AG10803 (cell line): ENCODE measurements around the gene CARMIL3.
"Not testable (repeated sequence)": the region's sequence is repeated elsewhere in the genome, so short reads cannot be mapped to it uniquely, and the experiment has no call there.

Source experiments
- DNase-seq: peaks from one replicate; pipeline ENCODE4 v3.0.0; 2010; ENCODE audit warnings: low read depth
- H3K4me3 ChIP-seq: 2 replicates; pipeline ENCODE4 v1.5.1; 2011; ENCODE audit warnings: mild to moderate bottlenecking, low read length, control low read depth
- TF ChIP-seq, protein P1 (sequence below): conservative IDR thresholded peaks from 2 replicates; pipeline ENCODE4 v1.5.1; 2011; ENCODE audit warnings: mild to moderate bottlenecking, low read length, control low read depth, inconsistent platforms

The CARMIL3 gene, protein sequence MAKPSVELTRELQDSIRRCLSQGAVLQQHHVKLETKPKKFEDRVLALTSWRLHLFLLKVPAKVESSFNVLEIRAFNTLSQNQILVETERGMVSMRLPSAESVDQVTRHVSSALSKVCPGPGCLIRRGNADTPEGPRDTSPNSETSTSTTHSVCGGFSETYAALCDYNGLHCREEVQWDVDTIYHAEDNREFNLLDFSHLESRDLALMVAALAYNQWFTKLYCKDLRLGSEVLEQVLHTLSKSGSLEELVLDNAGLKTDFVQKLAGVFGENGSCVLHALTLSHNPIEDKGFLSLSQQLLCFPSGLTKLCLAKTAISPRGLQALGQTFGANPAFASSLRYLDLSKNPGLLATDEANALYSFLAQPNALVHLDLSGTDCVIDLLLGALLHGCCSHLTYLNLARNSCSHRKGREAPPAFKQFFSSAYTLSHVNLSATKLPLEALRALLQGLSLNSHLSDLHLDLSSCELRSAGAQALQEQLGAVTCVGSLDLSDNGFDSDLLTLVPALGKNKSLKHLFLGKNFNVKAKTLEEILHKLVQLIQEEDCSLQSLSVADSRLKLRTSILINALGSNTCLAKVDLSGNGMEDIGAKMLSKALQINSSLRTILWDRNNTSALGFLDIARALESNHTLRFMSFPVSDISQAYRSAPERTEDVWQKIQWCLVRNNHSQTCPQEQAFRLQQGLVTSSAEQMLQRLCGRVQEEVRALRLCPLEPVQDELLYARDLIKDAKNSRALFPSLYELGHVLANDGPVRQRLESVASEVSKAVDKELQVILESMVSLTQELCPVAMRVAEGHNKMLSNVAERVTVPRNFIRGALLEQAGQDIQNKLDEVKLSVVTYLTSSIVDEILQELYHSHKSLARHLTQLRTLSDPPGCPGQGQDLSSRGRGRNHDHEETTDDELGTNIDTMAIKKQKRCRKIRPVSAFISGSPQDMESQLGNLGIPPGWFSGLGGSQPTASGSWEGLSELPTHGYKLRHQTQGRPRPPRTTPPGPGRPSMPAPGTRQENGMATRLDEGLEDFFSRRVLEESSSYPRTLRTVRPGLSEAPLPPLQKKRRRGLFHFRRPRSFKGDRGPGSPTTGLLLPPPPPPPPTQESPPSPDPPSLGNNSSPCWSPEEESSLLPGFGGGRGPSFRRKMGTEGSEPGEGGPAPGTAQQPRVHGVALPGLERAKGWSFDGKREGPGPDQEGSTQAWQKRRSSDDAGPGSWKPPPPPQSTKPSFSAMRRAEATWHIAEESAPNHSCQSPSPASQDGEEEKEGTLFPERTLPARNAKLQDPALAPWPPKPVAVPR (N-terminal part only)

DNA sequence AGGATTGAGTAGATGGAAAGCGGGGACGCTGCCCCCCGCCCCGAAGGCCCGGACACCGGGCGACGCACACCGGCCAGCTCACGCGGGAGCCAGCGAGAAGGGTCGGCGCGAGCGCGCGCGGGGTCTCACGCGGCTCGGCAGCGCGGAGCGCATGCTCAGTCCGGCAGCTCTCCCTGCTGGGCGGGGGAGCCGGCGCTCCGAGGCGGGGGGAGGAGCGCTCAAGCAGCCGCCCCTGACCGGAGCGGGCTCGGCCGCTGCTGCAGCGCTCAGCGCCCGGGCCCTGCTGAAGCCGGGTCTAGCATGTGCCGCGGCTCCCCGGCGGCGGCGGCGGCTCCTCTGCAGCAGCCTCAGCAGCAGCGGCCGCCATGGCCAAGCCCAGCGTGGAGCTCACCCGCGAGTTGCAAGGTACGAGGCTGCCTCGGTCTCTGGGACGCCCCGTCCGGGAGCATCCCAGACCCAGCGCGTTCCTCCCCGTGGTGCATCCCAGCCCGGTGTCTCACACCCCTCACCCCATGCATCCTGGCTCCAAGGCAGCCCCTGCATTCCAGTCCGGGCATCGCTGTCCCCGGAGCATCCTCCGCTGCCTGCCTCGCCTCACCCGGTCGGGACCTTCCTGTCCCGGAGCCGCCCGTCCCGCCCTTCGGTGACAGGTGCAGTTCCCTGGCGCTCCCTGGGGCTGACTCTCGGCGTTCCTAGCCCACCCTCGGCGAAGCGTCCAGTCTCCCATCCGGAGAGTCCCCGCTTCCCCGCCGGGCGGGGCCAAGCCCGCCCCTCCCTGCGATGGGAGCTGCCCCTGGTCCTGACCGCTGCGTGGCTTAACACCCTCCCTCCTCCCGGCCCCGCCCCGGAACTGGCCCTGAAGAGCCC is at the start of gene CARMIL3:
Gene CARMIL3, plus strand, starts transcription at position 221 of the 867 bp plus-strand sequence. Its CDS starts 145 bp downstream, at position 366.
- DNase-seq = peak; percentile 32
- TF ChIP-seq, protein P1, sequence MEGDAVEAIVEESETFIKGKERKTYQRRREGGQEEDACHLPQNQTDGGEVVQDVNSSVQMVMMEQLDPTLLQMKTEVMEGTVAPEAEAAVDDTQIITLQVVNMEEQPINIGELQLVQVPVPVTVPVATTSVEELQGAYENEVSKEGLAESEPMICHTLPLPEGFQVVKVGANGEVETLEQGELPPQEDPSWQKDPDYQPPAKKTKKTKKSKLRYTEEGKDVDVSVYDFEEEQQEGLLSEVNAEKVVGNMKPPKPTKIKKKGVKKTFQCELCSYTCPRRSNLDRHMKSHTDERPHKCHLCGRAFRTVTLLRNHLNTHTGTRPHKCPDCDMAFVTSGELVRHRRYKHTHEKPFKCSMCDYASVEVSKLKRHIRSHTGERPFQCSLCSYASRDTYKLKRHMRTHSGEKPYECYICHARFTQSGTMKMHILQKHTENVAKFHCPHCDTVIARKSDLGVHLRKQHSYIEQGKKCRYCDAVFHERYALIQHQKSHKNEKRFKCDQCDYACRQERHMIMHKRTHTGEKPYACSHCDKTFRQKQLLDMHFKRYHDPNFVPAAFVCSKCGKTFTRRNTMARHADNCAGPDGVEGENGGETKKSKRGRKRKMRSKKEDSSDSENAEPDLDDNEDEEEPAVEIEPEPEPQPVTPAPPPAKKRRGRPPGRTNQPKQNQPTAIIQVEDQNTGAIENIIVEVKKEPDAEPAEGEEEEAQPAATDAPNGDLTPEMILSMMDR = no peak
- peak within 1 kb of the TSS; percentile 56 for H3K4me3 ChIP-seq

DNA sequence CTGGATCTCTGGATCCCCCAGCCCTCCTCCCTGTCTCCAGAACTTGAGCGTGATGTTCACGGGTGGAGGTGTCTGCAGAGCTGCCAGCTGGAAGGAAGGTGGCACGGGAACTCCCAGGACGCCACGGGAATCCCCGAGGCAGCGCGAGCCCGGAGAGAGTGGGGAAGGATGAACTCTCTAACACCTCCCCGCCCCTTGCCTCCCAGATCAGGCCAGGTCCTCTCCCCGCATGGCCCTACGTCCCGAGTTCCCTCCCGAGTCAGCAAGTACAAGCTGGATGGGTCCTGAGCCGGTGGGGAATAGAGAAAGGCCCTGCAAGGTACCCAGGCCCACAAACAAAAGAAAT is 45.4 kb upstream of the CARMIL3 start:
- H3K4me3 ChIP-seq = peak overlapping the region; percentile 47
- not testable (repeated sequence) for DNase-seq

DNA sequence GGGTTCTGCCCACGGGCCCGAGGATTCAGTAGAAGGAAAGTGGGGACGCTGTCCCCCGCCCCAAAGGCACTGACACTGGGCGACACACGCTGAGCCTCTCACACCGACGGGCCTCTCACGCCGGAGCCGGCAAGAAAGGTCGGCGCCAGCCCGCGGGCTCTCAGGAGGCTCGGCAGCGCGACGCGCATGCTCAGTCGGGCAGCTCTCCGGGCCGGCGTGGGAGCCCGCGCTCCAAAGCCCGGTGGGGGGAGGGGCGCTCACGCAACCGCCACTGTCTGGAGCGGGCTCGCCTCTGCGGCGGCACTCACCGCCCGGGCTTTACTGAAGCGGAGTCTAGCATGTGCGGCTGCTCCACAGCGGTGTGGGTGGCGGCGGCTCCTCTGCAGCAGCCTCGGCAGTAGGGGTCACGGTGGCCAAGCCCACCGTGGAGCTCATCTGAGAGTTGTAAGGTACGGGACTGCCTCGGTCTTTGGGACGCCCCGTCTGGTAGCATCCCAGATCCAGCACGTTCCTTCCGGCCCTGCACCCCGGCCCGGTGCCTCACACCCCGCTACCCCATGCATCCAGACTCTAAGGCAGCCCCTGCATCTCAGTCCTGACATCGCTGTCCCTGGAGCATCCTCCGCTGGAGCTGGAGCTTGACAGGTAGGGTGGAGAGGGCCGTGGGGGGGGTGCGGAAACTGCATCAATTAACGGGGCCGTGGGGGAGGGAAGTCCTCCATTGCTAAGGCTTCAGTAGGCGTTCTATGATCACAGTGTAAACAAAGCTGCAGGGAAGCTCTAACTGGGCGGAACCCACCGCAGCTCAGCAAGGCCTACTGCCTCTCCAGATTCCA is 44.8 kb upstream of the CARMIL3 start:
- peak overlapping the region; percentile 49 for H3K4me3 ChIP-seq
- DNase-seq = peak; percentile 13

DNA sequence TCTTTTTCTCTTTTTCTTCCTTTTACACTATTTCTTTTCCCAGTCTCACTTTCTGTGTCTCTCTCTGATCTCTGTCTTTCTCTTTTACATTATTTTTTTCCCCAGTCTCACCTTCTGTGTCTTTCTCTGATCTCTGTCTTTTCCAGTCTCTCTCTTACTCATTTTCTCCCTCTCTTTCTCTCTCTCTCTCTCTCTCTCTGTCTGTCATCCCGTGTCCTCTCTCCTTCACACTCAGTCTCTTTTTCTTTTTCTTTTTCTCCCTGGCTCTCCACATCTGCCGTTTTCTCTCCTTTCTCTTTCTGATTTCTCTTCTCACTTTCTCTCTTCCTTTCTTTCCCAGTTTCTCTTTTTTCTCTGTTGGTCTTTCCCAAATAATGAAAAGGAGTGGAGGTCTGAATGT is 40.8 kb upstream of the CARMIL3 start:
- TF ChIP-seq, protein P1 = no peak
- no peak for DNase-seq
- H3K4me3 ChIP-seq = no peak overlapping the region

DNA sequence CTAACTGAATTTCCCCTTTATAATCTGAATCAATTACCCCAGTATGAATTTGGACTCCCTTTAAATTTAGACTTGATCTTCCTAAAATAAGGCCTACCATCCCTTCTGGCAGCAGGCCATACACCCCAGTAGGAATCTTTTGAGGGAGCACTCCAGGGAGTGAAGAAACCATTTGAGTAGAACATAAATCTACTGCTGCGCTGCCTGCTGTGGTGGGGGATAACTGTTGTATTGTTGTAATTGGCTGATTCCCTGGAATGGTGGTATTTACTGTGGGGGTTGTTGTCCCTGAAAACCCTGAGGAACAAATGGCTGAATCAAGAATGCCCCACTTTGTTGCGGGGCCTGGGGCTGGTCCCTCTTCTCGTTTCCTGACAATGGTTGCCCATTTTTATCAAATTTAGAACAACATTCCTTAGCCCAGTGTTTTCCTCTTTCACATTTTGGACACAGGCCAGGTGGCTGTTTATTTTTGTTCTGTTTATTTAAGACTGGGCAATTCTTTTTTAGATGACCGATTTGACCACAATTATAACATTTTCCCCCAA is 39.0 kb upstream of the CARMIL3 start:
- not testable (repeated sequence) for DNase-seq, H3K4me3 ChIP-seq

DNA sequence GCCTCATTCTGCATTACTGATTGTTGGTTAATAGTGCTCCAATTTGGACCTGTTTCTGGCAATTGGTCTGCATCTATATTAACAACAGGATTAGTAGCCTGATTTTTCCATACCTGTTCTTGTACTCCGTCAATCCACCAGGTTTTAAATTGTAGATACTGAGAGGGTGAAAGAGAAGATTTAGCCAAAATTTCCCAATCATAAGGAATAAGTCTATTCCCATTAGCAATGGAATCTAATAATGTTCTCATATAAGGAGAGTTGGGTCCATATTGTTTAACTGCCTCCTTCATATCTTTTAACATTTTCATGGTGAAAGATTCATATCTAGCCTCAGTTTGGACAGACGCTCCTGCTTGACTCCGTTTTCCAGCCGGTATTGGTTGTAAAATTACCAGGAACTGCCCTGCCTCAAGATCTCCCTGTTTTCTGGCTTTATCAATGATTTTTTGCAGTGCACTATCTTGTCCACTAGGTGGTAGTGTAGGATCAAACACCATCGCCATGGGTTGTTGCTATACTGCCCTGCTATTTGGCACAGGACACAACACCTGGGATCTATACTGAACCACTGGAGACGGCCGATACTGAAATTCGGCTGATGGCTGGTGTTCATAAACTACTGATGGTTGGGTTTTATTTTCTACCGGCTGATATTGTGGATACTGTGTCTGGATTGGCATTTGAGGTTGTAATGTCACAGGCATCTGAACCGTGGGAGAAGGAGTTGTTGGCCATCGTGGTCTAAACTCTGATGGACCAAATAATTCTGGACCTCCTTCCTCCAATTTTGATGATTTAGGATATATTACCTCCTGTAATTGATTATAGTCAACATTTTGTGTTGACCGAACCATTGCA is 37.9 kb upstream of the CARMIL3 start:
- H3K4me3 ChIP-seq = no peak overlapping the region
- DNase-seq = peak; percentile 64
- TF ChIP-seq, protein P1 = peak; percentile 96

DNA sequence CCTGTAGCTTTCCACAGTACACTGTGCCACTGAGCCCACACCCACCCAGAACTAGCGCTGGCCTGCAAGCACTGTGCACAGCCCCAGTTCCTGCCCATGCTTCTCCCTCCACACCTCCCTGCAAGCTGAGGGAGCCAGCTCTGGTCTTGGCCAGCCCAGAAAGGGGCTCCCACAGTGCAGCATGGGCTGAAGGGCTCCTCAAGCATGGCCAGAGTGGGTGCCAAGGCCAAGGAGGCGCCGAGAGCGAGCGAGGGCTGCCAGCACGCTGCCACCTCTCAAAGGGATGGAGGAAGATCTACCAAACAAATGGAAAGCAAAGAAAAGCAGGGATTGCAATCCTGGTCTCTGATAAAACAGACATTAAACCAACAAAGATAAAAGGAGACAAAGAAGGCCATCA is 36.1 kb upstream of the CARMIL3 start:
- not testable (repeated sequence) for H3K4me3 ChIP-seq

DNA sequence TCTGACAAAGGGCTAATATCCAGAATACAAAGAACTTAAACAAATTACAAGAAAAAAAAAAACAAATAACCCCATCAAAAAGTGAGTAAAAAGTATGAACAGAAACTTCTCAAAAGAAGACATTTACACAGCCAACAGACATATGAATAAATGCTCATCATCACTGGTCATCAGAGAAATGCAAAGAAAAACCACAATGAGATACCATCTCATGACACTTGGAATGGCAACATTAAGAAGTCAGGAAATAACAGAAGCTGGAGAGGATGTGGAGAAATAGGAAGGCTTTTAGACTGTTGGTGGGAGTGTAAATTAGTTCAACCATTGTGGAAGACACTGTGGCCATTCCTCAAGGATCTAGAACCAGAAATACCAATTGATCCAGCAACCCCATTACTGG is 32.8 kb upstream of the CARMIL3 start:
- not testable (repeated sequence) for H3K4me3 ChIP-seq, DNase-seq

More for the DNA sequence above, 36.1 kb upstream of the CARMIL3 start:
- not testable (repeated sequence) for DNase-seq
